ENCODE data around the gene WDR47. TPM values are rescaled to one million over a fixed set of nuclear protein-coding genes. Genes with fewer than 3 reads are reported as not detected.
"Not testable (repeated sequence)": the region's sequence is repeated elsewhere in the genome, so short reads cannot be mapped to it uniquely, and the experiment has no call there.

WDR47 gene
- total and polyA plus RNA-seq, 2 experiments from 2014 or later, result 15.5 to 17.9 TPM

DNA sequence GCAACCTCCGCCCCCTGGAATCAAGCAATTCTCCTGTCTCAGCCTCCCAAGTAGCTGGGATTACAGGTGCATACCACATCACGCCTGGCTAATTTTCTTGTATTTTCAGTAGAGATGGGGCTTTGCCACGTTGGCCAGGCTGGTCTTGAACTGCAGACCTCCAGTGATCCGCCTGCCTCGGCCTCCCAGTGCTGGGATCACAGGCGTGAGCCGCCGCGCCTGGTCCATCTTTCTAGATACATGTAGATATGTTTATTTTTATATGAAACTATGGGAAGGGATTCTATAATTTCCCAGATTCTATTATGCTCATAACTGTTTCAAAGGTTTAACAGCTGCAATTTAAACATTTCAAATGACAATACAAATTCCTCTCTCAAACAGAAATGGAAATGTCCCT, 105.7 kb downstream of the WDR47 start:
- Histone ChIP-seq H3K27me3 (replicated peaks; ENCODE audit: insufficient read depth) (no peaks in the 10 kb centered on the region), H3K27ac (no peak overlapping the region), H2AFZ (no peak overlapping the region), H3K9me2 (ENCODE audit: insufficient read depth) (no peaks in the 10 kb centered on the region), H3K4me1 (ENCODE audit: insufficient read depth) (no peaks in the 10 kb centered on the region), H4K20me1 (ENCODE audit: insufficient read depth) (no peaks in the 10 kb centered on the region), H3K79me2 (ENCODE audit: insufficient read depth) (no peaks in the 10 kb centered on the region), H3K36me3 (ENCODE audit: low read depth) (peaks cover 54% of the 10 kb centered on the region), H3K9ac (no peak overlapping the region), H3K4me2 (ENCODE audit: unreplicated experiment) (no peak overlapping the region), H3K9me3 (ENCODE audit: low read depth) (no peaks in the 10 kb centered on the region), H3K4me3 (no peak overlapping the region), H3F3A (ENCODE audit: insufficient read depth) (no peaks in the 10 kb centered on the region)
- DNase-seq, result no peak
- in situ Hi-C loops (cut with MboI), result no loop called here
- TF ChIP-seq EZH2 (IDR thresholded peaks at IDR 0.05; ENCODE audit: insufficient read depth, poor library complexity, severe bottlenecking) (no peak), EZH2phosphoT487 (IDR thresholded peaks at IDR 0.05; ENCODE audit: insufficient read depth, low read depth) (no peak)
- 94% methylated on average over 9 of the region's 9 CpGs for WGBS, 2 experiments (ENCODE audit: low coverage in 1 of 2, low lambda C conversion rate in 2 of 2, missing lambda C conversion rate in 2 of 2)

GRCh38 chr1:108933944-108934343, 108.0 kb downstream of the WDR47 start:
- no peak overlapping the region for H3K4me2 ChIP-seq (ENCODE audit: unreplicated experiment)
- WGBS, 2 experiments (ENCODE audit: low coverage in 1 of 2, low lambda C conversion rate in 2 of 2, missing lambda C conversion rate in 2 of 2), result 87 to 91% methylated on average over 5 of the region's 5 CpGs
- no peak overlapping the region for H3K27ac ChIP-seq
- H3K9me3 ChIP-seq (ENCODE audit: low read depth), result no peaks in the 10 kb centered on the region
- no peaks in the 10 kb centered on the region for H4K20me1 ChIP-seq (ENCODE audit: insufficient read depth)
- no peaks in the 10 kb centered on the region for H3K9me2 ChIP-seq (ENCODE audit: insufficient read depth)
- no peak overlapping the region for H2AFZ ChIP-seq
- peaks cover 73% of the 10 kb centered on the region for H3K36me3 ChIP-seq (ENCODE audit: low read depth)
- in situ Hi-C loops (cut with MboI), result no loop called here
- no peak for DNase-seq
- TF ChIP-seq EZH2 (IDR thresholded peaks at IDR 0.05; ENCODE audit: insufficient read depth, poor library complexity, severe bottlenecking) (no peak), EZH2phosphoT487 (IDR thresholded peaks at IDR 0.05; ENCODE audit: insufficient read depth, low read depth) (no peak)
- H3K4me3 ChIP-seq, result no peak overlapping the region
- H3K9ac ChIP-seq, result no peak overlapping the region
- H3K27me3 ChIP-seq (replicated peaks; ENCODE audit: insufficient read depth), result no peaks in the 10 kb centered on the region
- H3K4me1 ChIP-seq (ENCODE audit: insufficient read depth), result no peaks in the 10 kb centered on the region
- H3F3A ChIP-seq (ENCODE audit: insufficient read depth), result peaks cover 8% of the 10 kb centered on the region; the same call in 1 of the 2 replicates
- H3K79me2 ChIP-seq (ENCODE audit: insufficient read depth), result no peaks in the 10 kb centered on the region

GRCh38 chr1:108927565-108927964, 114.3 kb downstream of the WDR47 start:
- H3K4me3 ChIP-seq; H3K4me1 ChIP-seq (ENCODE audit: insufficient read depth); H4K20me1 ChIP-seq (ENCODE audit: insufficient read depth); H2AFZ ChIP-seq; DNase-seq; H3K9me3 ChIP-seq (ENCODE audit: low read depth); H3K9me2 ChIP-seq (ENCODE audit: insufficient read depth); H3K4me2 ChIP-seq (ENCODE audit: unreplicated experiment); H3K27me3 ChIP-seq (replicated peaks; ENCODE audit: insufficient read depth); H3K27ac ChIP-seq; H3K79me2 ChIP-seq (ENCODE audit: insufficient read depth); in situ Hi-C loops (cut with MboI); H3K9ac ChIP-seq: not testable (repeated sequence)
- Histone ChIP-seq H3K36me3 (ENCODE audit: low read depth) (peaks cover 64% of the 10 kb centered on the region), H3F3A (ENCODE audit: insufficient read depth) (peaks cover 16% of the 10 kb centered on the region; the same call in 1 of the 2 replicates)
- WGBS, 2 experiments (ENCODE audit: low coverage in 1 of 2, low lambda C conversion rate in 2 of 2, missing lambda C conversion rate in 2 of 2), result 100% methylated on average over 1 of the region's 1 CpG

GRCh38 chr1:108925920-108926319, 116.0 kb downstream of the WDR47 start:
- H3K4me1 ChIP-seq (ENCODE audit: insufficient read depth), result no peaks in the 10 kb centered on the region
- no peak for TF ChIP-seq EZH2 (IDR thresholded peaks at IDR 0.05; ENCODE audit: insufficient read depth, poor library complexity, severe bottlenecking)
- no peak for TF ChIP-seq EZH2phosphoT487 (IDR thresholded peaks at IDR 0.05; ENCODE audit: insufficient read depth, low read depth)
- H3K27me3 ChIP-seq (replicated peaks; ENCODE audit: insufficient read depth), result no peaks in the 10 kb centered on the region
- H3K79me2 ChIP-seq (ENCODE audit: insufficient read depth), result no peaks in the 10 kb centered on the region
- no peaks in the 10 kb centered on the region for H3K9me3 ChIP-seq (ENCODE audit: low read depth)
- H3K9ac ChIP-seq, result no peak overlapping the region
- no peak overlapping the region for H2AFZ ChIP-seq
- H4K20me1 ChIP-seq (ENCODE audit: insufficient read depth), result no peaks in the 10 kb centered on the region
- peaks cover 16% of the 10 kb centered on the region; the same call in 1 of the 2 replicates for H3F3A ChIP-seq (ENCODE audit: insufficient read depth)
- H3K9me2 ChIP-seq (ENCODE audit: insufficient read depth), result no peaks in the 10 kb centered on the region
- peaks cover 49% of the 10 kb centered on the region for H3K36me3 ChIP-seq (ENCODE audit: low read depth)
- no peak for DNase-seq
- 100% methylated on average over 2 of the region's 2 CpGs for WGBS, 2 experiments (ENCODE audit: low coverage in 1 of 2, low lambda C conversion rate in 2 of 2, missing lambda C conversion rate in 2 of 2)
- no peak overlapping the region for H3K4me2 ChIP-seq (ENCODE audit: unreplicated experiment)
- no peak overlapping the region for H3K27ac ChIP-seq
- no peak overlapping the region for H3K4me3 ChIP-seq
- in situ Hi-C loops (cut with MboI), result no loop called here

Small RNA genes within 50 kb of the gene (small RNA-seq; reads per million reads assigned to genes)
- gene BX679664.1 (ENCODE audit: low read depth, low replicate concordance) (not detected), gene BX679664.2 (ENCODE audit: low read depth, low replicate concordance) (not detected)

Other genes starting within 250 kb of the WDR47 start
- gene AKNAD1, start 185.0 kb downstream of the WDR47 start, total RNA-seq (2014; rRNA removed; shearing (Covaris generic)), result not detected in 2 replicates
- gene AKNAD1, start 185.0 kb downstream of the WDR47 start, polyA plus RNA-seq (2016; fragmentation: Nextera tagmentation; extraction: Ambion mirVana), result not detected in 2 replicates
- gene GPSM2, start 165.1 kb downstream of the WDR47 start, total RNA-seq (2014; rRNA removed; shearing (Covaris generic)), result 18.2 and 19.6 TPM in 2 replicates
- 13.6 and 15.5 TPM in 2 replicates for gene GPSM2, start 165.1 kb downstream of the WDR47 start, polyA plus RNA-seq (2016; fragmentation: Nextera tagmentation; extraction: Ambion mirVana)
- 35.3 and 58.0 TPM in 2 replicates for gene CLCC1, start 78.6 kb downstream of the WDR47 start, total RNA-seq (2014; rRNA removed; shearing (Covaris generic))
- gene CLCC1, start 78.6 kb downstream of the WDR47 start, polyA plus RNA-seq (2016; fragmentation: Nextera tagmentation; extraction: Ambion mirVana), result 34.9 and 36.8 TPM in 2 replicates
- 166 and 197 TPM in 2 replicates for gene TAF13, start 33.9 kb upstream of the WDR47 start, total RNA-seq (2014; rRNA removed; shearing (Covaris generic))
- 93.2 and 97.9 TPM in 2 replicates for gene TAF13, start 33.9 kb upstream of the WDR47 start, polyA plus RNA-seq (2016; fragmentation: Nextera tagmentation; extraction: Ambion mirVana)
- gene TMEM167B, start 48.7 kb upstream of the WDR47 start, total RNA-seq (2014; rRNA removed; shearing (Covaris generic)), result 35.6 and 39.6 TPM in 2 replicates
- 27.7 and 29.0 TPM in 2 replicates for gene TMEM167B, start 48.7 kb upstream of the WDR47 start, polyA plus RNA-seq (2016; fragmentation: Nextera tagmentation; extraction: Ambion mirVana)
- gene ELAPOR1, start 72.0 kb upstream of the WDR47 start, total RNA-seq (2014; rRNA removed; shearing (Covaris generic)), result 0.51 and 0.54 TPM in 2 replicates
- gene ELAPOR1, start 72.0 kb upstream of the WDR47 start, polyA plus RNA-seq (2016; fragmentation: Nextera tagmentation; extraction: Ambion mirVana), result 0.56 and 1.2 TPM in 2 replicates
- 365 and 410 TPM in 2 replicates for gene SARS1, start 171.8 kb upstream of the WDR47 start, total RNA-seq (2014; rRNA removed; shearing (Covaris generic))
- gene SARS1, start 171.8 kb upstream of the WDR47 start, polyA plus RNA-seq (2016; fragmentation: Nextera tagmentation; extraction: Ambion mirVana), result 353 and 355 TPM in 2 replicates
- gene CELSR2, start 207.4 kb upstream of the WDR47 start, total RNA-seq (2014; rRNA removed; shearing (Covaris generic)), result 0.13 and 0.32 TPM in 2 replicates
- 0.11 and 0.25 TPM in 2 replicates for gene CELSR2, start 207.4 kb upstream of the WDR47 start, polyA plus RNA-seq (2016; fragmentation: Nextera tagmentation; extraction: Ambion mirVana)
- gene PSRC1, start 241.0 kb upstream of the WDR47 start, total RNA-seq (2014; rRNA removed; shearing (Covaris generic)), result 15.6 and 20.5 TPM in 2 replicates
- 11.6 and 15.3 TPM in 2 replicates for gene PSRC1, start 241.0 kb upstream of the WDR47 start, polyA plus RNA-seq (2016; fragmentation: Nextera tagmentation; extraction: Ambion mirVana)

Measured in GM23248 (cell line).